Activated CD4-positive, CD25-positive, alpha-beta regulatory T cell treated with anti-CD3 and anti-CD28 coated beads, Interleukin-2, amount 50 U/mL, for 16 hours (primary cell): ENCODE data around the gene CCDC141.
A peak's percentile ranks its signal among the peaks of the same experiment; 100 is the strongest.

Experiments used
- DNase-seq: peaks from one replicate; pipeline ENCODE4 v3.0.0-alpha.2; 2020; ENCODE audit warnings: low read depth, low spot score

The CCDC141 gene

GRCh38 chr2:178911039-178911438 is 138.9 kb downstream of the CCDC141 start:
- no peak for DNase-seq

GRCh38 chr2:178910005-178910404 is 139.9 kb downstream of the CCDC141 start:
- DNase-seq = no peak

- DNase-seq = no peak
Observed at GRCh38 chr2:178909507-178909906, 140.4 kb downstream of the CCDC141 start.

GRCh38 chr2:178908810-178909209 is 141.1 kb downstream of the CCDC141 start:
- DNase-seq = no peak

GRCh38 chr2:178905261-178905660 is 144.7 kb downstream of the CCDC141 start:
- no peak for DNase-seq

GRCh38 chr2:178899656-178900055 is 150.3 kb downstream of the CCDC141 start:
- no peak for DNase-seq

- no peak for DNase-seq
Observed at GRCh38 chr2:178895872-178896271, 154.1 kb downstream of the CCDC141 start.

- no peak for DNase-seq
Observed at GRCh38 chr2:178895171-178895570, 154.8 kb downstream of the CCDC141 start.

GRCh38 chr2:178892751-178893625 is 156.9 kb downstream of the CCDC141 start:
- no peak for DNase-seq

- DNase-seq = no peak
Observed at GRCh38 chr2:178891959-178892485, 157.9 kb downstream of the CCDC141 start.

- DNase-seq = peak; percentile 49
Observed at GRCh38 chr2:178891265-178891958, 158.5 kb downstream of the CCDC141 start.

- DNase-seq = no peak
Observed at GRCh38 chr2:178886006-178886405, 163.9 kb downstream of the CCDC141 start.

GRCh38 chr2:178884440-178884839 is 165.5 kb downstream of the CCDC141 start:
- no peak for DNase-seq

- no peak for DNase-seq
Observed at GRCh38 chr2:178882666-178883440, 167.1 kb downstream of the CCDC141 start.

- DNase-seq = no peak
Observed at GRCh38 chr2:178881075-178881474, 168.9 kb downstream of the CCDC141 start.

GRCh38 chr2:178880257-178880656 is 169.7 kb downstream of the CCDC141 start:
- DNase-seq = no peak

- no peak for DNase-seq
Observed at GRCh38 chr2:178877874-178878273, 172.1 kb downstream of the CCDC141 start.

- DNase-seq = no peak
Observed at GRCh38 chr2:178874529-178875240, 175.3 kb downstream of the CCDC141 start.

- no peak for DNase-seq
Observed at GRCh38 chr2:178873912-178874311, 176.0 kb downstream of the CCDC141 start.

- DNase-seq = no peak
Observed at GRCh38 chr2:178871536-178871935, 178.4 kb downstream of the CCDC141 start.

GRCh38 chr2:178870703-178871102 is 179.2 kb downstream of the CCDC141 start:
- DNase-seq = no peak
